ENCODE results near the gene WLS.
"Not testable (repeated sequence)": the region's sequence is repeated elsewhere in the genome, so short reads cannot be mapped to it uniquely, and the experiment has no call there.

The WLS gene

GRCh38 chr1:68171795-68172194, 60.5 kb downstream of the WLS start:
- H3K4me3 ChIP-seq (ENCODE audit: low read depth, low read length) = not testable (repeated sequence)

GRCh38 chr1:68168545-68169171, 63.7 kb downstream of the WLS start:
- no peak overlapping the region for H3K4me3 ChIP-seq (ENCODE audit: low read depth, low read length)

GRCh38 chr1:68167211-68167610, 65.1 kb downstream of the WLS start:
- no peak overlapping the region for H3K4me3 ChIP-seq (ENCODE audit: low read depth, low read length)

GRCh38 chr1:68166348-68166747, 66.0 kb downstream of the WLS start:
- H3K4me3 ChIP-seq (ENCODE audit: low read depth, low read length) = no peak overlapping the region

GRCh38 chr1:68165665-68166064, 66.7 kb downstream of the WLS start:
- no peak overlapping the region for H3K4me3 ChIP-seq (ENCODE audit: low read depth, low read length)

- no peak overlapping the region for H3K4me3 ChIP-seq (ENCODE audit: low read depth, low read length)
Observed at GRCh38 chr1:68164918-68165317, 67.4 kb downstream of the WLS start.

- H3K4me3 ChIP-seq (ENCODE audit: low read depth, low read length) = no peak overlapping the region
Observed at GRCh38 chr1:68163220-68163619, 69.1 kb downstream of the WLS start.

GRCh38 chr1:68162761-68163160, 69.6 kb downstream of the WLS start:
- no peak overlapping the region for H3K4me3 ChIP-seq (ENCODE audit: low read depth, low read length)

GRCh38 chr1:68161672-68162071, 70.7 kb downstream of the WLS start:
- not testable (repeated sequence) for H3K4me3 ChIP-seq (ENCODE audit: low read depth, low read length)

GRCh38 chr1:68160935-68161334, 71.4 kb downstream of the WLS start:
- H3K4me3 ChIP-seq (ENCODE audit: low read depth, low read length) = not testable (repeated sequence)

- H3K4me3 ChIP-seq (ENCODE audit: low read depth, low read length) = no peak overlapping the region
Observed at GRCh38 chr1:68160021-68160420, 72.3 kb downstream of the WLS start.

GRCh38 chr1:68158837-68159236, 73.5 kb downstream of the WLS start:
- no peak overlapping the region for H3K4me3 ChIP-seq (ENCODE audit: low read depth, low read length)

GRCh38 chr1:68157416-68157815, 74.9 kb downstream of the WLS start:
- H3K4me3 ChIP-seq (ENCODE audit: low read depth, low read length) = no peak overlapping the region

- no peak overlapping the region for H3K4me3 ChIP-seq (ENCODE audit: low read depth, low read length)
Observed at GRCh38 chr1:68151690-68152089, 80.6 kb downstream of the WLS start.

GRCh38 chr1:68149907-68150306, 82.4 kb downstream of the WLS start:
- H3K4me3 ChIP-seq (ENCODE audit: low read depth, low read length) = no peak overlapping the region

GRCh38 chr1:68149110-68149798, 83.1 kb downstream of the WLS start:
- no peak overlapping the region for H3K4me3 ChIP-seq (ENCODE audit: low read depth, low read length)

GRCh38 chr1:68148631-68149030, 83.7 kb downstream of the WLS start:
- H3K4me3 ChIP-seq (ENCODE audit: low read depth, low read length) = no peak overlapping the region

GRCh38 chr1:68147534-68148171, 84.7 kb downstream of the WLS start:
- no peak overlapping the region for H3K4me3 ChIP-seq (ENCODE audit: low read depth, low read length)

- no peak overlapping the region for H3K4me3 ChIP-seq (ENCODE audit: low read depth, low read length)
Observed at GRCh38 chr1:68145418-68146126, 86.8 kb downstream of the WLS start.

GRCh38 chr1:68144856-68145255, 87.5 kb downstream of the WLS start:
- H3K4me3 ChIP-seq (ENCODE audit: low read depth, low read length) = no peak overlapping the region

- H3K4me3 ChIP-seq (ENCODE audit: low read depth, low read length) = no peak overlapping the region
Observed at GRCh38 chr1:68143633-68144032, 88.7 kb downstream of the WLS start.

- no peak overlapping the region for H3K4me3 ChIP-seq (ENCODE audit: low read depth, low read length)
Observed at GRCh38 chr1:68142461-68142860, 89.9 kb downstream of the WLS start.
